Uterus (tissue), 4 donors: Measurements from ENCODE around the gene CLEC2D. TPM values are rescaled to one million over a fixed set of nuclear protein-coding genes. Genes with fewer than 3 reads are reported as not detected.
"Not testable (repeated sequence)": the region's sequence is repeated elsewhere in the genome, so short reads cannot be mapped to it uniquely, and the experiment has no call there.

Source experiments
- DNase-seq, 2 donors: peaks; one replicate each; pipeline ENCODE4 v3.0.0-alpha.2; 2019 to 2020
- H3K27ac ChIP-seq, 2 donors: fragments of 200-600 bp; sonication (generic); 1 replicate in 1 of 2; 2 replicates in 1 of 2; pipeline ENCODE4 v1.5.1; 2016 to 2018
- H3K27me3 ChIP-seq, 2 donors: fragments of 200-600 bp; sonication (generic); one replicate each; pipeline ENCODE4 v1.5.1; 2018 to 2019; ENCODE audit warnings: control low read depth in 1 of 2
- H3K36me3 ChIP-seq, 2 donors: fragments of 200-600 bp; sonication (generic); one replicate each; pipeline ENCODE4 v1.5.1; 2019; ENCODE audit warnings: control low read depth in 1 of 2
- H3K4me1 ChIP-seq, 2 donors: fragments of 200-600 bp; sonication (generic); one replicate each; pipeline ENCODE4 v1.5.1; 2018 to 2019; ENCODE audit warnings: control low read depth in 1 of 2
- H3K4me3 ChIP-seq, 2 donors: fragments of 200-600 bp; sonication (generic); 1 replicate in 1 of 2; 2 replicates in 1 of 2; pipeline ENCODE4 v1.5.1; 2018 to 2019; ENCODE audit warnings: mild to moderate bottlenecking in 1 of 2
- H3K9me3 ChIP-seq, 2 donors: fragments of 200-600 bp; sonication (generic); one replicate each; pipeline ENCODE4 v1.5.1; 2019; ENCODE audit warnings: control low read depth in 1 of 2
- CTCF ChIP-seq, 4 experiments: fragments of 200-600 bp in 2 of 4; fragments of 450-650 bp in 2 of 4; sonication (generic) in 2 of 4; IDR thresholded peaks; one replicate each; pipeline ENCODE4 v1.5.1; 2016 to 2019; ENCODE audit warnings: antibody characterized with exemption in 4 of 4, mild to moderate bottlenecking in 2 of 4, moderate library complexity in 1 of 4
- POLR2A ChIP-seq, 2 donors: fragments of 450-650 bp; IDR thresholded peaks; one replicate each; pipeline ENCODE4 v1.6.1; 2016; ENCODE audit warnings: antibody characterized with exemption in 2 of 2, mild to moderate bottlenecking in 1 of 2, moderate library complexity in 1 of 2
- intact Hi-C: fragments of 100-400 bp; cut with DNase I; formaldehyde crosslinking; loops from one replicate; pipeline ENCODE4 v1.15.1; 2023; ENCODE audit warnings: low total_unique reads
- total RNA-seq, 4 donors: library from RNA; depleted of rRNA in 3 of 4; stranded (reverse); fragments of >200 nt in 3 of 4; gene quantifications; one replicate each; pipeline versions ENCODE4 v1.1.0 to v1.2.4, GENCODE V29; 2014 to 2023
- donor health status: DM: yes; HTN: yes; CAD: no.

The CLEC2D gene
- total RNA-seq, 4 donors from 2014 or later: 6.8 to 22.8 (median 13.9) TPM

DNA sequence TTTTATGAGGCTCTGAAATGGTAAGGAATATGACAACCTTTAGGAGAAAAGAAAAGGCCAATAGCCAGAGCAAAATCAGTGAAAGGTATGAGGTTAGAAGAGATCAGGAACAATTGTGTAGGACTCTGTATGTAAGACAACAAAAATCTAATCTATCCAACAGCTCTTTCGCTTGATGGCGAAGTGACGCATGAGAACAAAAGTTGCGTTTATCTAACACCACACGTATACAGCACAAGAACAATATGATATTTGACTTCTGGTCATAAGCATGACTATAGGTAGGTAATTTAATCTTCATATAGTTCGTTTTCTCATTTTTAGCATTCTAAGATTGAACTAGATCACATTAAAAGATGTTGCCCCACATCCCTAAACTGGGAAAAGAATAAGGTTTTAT lies 61.9 kb downstream of the CLEC2D start:
- no peak for DNase-seq
- Histone ChIP-seq H3K27ac (no peak overlapping the region), H3K36me3 (no peaks in the 10 kb centered on the region), H3K4me3 (no peak overlapping the region), H3K27me3 (no peaks in the 10 kb centered on the region), H3K9me3 (no peaks in the 10 kb centered on the region), H3K4me1 (peaks cover 0 to 10% of the 10 kb centered on the region in 2 donors)
- no peak for TF ChIP-seq CTCF (IDR thresholded peaks at IDR 0.05)
- no peak for TF ChIP-seq POLR2A (IDR thresholded peaks at IDR 0.05)
- intact Hi-C loops: no loop called here

DNA sequence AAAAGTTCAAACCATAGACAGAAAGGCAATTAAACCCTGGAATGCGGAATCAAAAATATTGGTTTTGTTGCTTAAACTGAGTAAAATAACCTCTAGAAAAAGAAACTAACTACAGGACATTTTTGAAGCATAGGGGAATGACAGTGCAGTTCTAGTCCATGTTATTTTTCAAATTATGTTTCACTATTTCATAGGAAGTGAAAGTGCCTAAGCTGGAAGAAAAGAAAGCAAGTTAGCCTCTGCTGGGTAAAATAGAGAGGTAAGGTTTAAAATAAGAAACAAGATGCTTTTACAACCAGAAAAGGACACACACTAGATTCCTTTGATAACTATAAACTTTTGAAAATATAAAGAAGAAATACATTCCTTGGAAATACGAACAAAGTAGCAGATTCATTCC lies 62.3 kb downstream of the CLEC2D start:
- DNase-seq: no peak
- Histone ChIP-seq H3K4me3 (no peak overlapping the region), H3K27ac (no peak overlapping the region), H3K27me3 (no peaks in the 10 kb centered on the region), H3K36me3 (no peaks in the 10 kb centered on the region), H3K4me1 (peaks cover 0 to 9% of the 10 kb centered on the region in 2 donors), H3K9me3 (no peaks in the 10 kb centered on the region)
- intact Hi-C loops: no loop called here
- no peak for TF ChIP-seq CTCF (IDR thresholded peaks at IDR 0.05)
- no peak for TF ChIP-seq POLR2A (IDR thresholded peaks at IDR 0.05)

GRCh38 chr12:9732921-9733461 lies 63.5 kb downstream of the CLEC2D start, which contains the start of gene CLECL1:
Gene CLECL1, minus strand, starts transcription at chr12:9733097.
- DNase-seq: no peak
- Histone ChIP-seq H3K36me3 (no peaks in the 10 kb centered on the region), H3K9me3 (no peaks in the 10 kb centered on the region), H3K27me3 (no peaks in the 10 kb centered on the region), H3K27ac (no peak within 1 kb of the TSS), H3K4me3 (no peak within 1 kb of the TSS), H3K4me1 (peaks cover 0 to 7% of the 10 kb centered on the region in 2 donors)
- intact Hi-C loops: no loop called here
- TF ChIP-seq POLR2A (IDR thresholded peaks at IDR 0.05) (no peak), CTCF (IDR thresholded peaks at IDR 0.05) (no peak)

DNA sequence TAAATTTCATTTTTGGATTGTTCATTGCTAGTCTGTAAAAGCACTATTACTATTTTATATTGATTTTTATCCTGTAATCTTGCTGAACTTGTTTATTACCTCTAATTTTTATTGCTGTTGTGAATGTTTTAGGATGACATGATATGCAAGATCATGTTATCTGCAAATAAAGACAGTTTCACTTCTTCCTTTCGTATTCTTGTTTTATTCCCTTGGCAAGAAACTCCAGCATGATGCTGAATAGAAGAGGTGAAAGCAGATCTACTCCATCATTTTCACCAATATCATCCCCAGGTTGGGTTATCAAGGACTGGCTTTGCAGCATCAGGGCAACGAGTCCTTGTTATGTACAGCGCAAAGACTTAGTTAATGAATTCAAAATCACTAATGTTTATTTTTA lies 66.1 kb downstream of the CLEC2D start:
- peaks cover 0 to 10% of the 10 kb centered on the region in 2 donors for H3K4me1 ChIP-seq
- DNase-seq: no peak
- no peak overlapping the region for H3K4me3 ChIP-seq
- no peaks in the 10 kb centered on the region for H3K27me3 ChIP-seq
- H3K27ac ChIP-seq: no peak overlapping the region
- no peaks in the 10 kb centered on the region for H3K36me3 ChIP-seq
- intact Hi-C loops: no loop called here
- TF ChIP-seq CTCF (IDR thresholded peaks at IDR 0.05) (no peak), POLR2A (IDR thresholded peaks at IDR 0.05) (no peak)
- no peaks in the 10 kb centered on the region for H3K9me3 ChIP-seq

DNA sequence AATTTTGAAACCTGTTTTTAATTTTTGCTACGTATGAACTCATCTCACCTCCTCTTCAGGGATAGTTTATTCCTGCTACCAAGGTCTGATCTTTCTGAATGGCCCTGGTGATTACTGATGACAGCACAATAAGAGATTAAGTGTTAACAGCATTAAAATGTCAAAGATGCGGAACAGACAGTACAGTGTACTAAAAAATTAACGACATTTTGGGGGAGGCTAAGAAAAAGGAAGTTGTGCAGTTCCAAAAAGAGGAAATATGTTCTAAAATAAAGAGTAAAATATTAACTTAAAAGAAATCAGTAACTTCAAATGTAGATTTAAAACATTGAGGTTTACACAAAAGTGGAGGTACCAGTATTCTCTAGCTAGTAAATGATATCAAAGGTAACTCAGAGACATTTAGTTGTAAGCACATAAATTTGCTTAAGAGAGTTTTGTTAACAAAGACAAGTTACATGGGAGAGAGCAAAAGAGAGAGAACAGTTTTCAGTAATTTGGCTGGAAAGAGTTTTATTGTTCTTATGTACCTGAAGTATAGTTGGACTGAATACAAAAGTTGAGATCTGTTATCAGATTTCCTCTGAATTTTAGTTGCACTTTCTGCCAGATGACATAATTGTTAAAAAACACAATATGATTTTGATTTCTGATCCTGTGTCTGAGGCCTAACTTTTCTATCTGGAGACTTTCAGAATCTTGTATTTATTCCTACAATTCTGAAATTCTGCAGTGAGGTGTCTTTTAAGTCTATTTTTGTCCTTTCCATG lies 67.6 kb downstream of the CLEC2D start:
- DNase-seq: no peak
- intact Hi-C loops: no loop called here
- Histone ChIP-seq H3K27ac (peak overlapping the region; percentile 68 to 71), H3K4me1 (peaks cover 0 to 10% of the 10 kb centered on the region in 2 donors), H3K4me3 (no peak overlapping the region), H3K27me3 (no peaks in the 10 kb centered on the region), H3K9me3 (no peaks in the 10 kb centered on the region), H3K36me3 (no peaks in the 10 kb centered on the region)
- TF ChIP-seq POLR2A (IDR thresholded peaks at IDR 0.05) (no peak), CTCF (IDR thresholded peaks at IDR 0.05) (no peak)

DNA sequence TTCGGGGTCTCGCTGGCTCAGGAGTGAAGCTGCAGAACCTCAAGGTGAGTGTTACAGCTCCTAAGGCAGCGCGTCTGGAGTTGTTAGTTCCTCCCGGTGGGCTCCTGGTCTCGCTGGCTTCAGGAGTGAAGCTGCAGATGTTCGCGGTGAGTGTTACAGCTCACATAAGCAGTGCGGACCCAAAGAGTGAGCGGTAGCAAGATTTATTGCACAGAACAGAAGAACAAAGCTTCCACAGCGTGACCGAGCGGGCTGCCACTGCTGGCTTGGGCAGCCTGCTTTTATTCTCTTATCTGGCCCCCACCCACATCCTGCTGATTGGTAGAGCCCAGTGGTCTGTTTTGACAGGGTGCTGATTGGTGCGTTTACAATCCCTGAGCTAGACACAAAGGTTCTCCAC lies 69.4 kb downstream of the CLEC2D start:
- intact Hi-C loops, DNase-seq, H3K27me3 ChIP-seq, H3K4me3 ChIP-seq, H3K9me3 ChIP-seq, H3K36me3 ChIP-seq: not testable (repeated sequence)
- peak overlapping the region; percentile 68 to 71 for H3K27ac ChIP-seq
- peaks cover 0 to 10% of the 10 kb centered on the region in 2 donors for H3K4me1 ChIP-seq
